HG02571 (cell line): ENCODE measurements around the gene ELL2.
"Not testable (repeated sequence)": the region's sequence is repeated elsewhere in the genome, so short reads cannot be mapped to it uniquely, and the experiment has no call there.

ENCODE experiments used
- ATAC-seq: cut with Tn5 transposase; IDR thresholded peaks from one replicate; pipeline ENCODE4 v1.9.1; 2021; ENCODE audit warnings: mild to moderate bottlenecking, moderate library complexity; ENCODE audit not compliant: unreplicated experiment

Gene ELL2

GRCh38 chr5:95841914-95842812 lies 119.5 kb downstream of the ELL2 start:
- ATAC-seq: no peak

- ATAC-seq: no peak
Observed at GRCh38 chr5:95840956-95841705, 120.5 kb downstream of the ELL2 start.

GRCh38 chr5:95839658-95840057 lies 122.0 kb downstream of the ELL2 start:
- ATAC-seq: no peak

- no peak for ATAC-seq
Observed at GRCh38 chr5:95838556-95838955, 123.1 kb downstream of the ELL2 start.

GRCh38 chr5:95838001-95838520 lies 123.6 kb downstream of the ELL2 start:
- ATAC-seq: no peak

GRCh38 chr5:95837492-95837891 lies 124.2 kb downstream of the ELL2 start:
- no peak for ATAC-seq

GRCh38 chr5:95836971-95837370 lies 124.7 kb downstream of the ELL2 start:
- ATAC-seq: not testable (repeated sequence)

- no peak for ATAC-seq
Observed at GRCh38 chr5:95836544-95836943, 125.1 kb downstream of the ELL2 start.

- no peak for ATAC-seq
Observed at GRCh38 chr5:95835682-95836385, 125.8 kb downstream of the ELL2 start.
